OCI-LY3 (cell line): ENCODE results near the gene HSD3B7.

Source experiments
- H2AFZ ChIP-seq: fragments of 200-600, 300-600 bp; shearing (Covaris generic); 2 replicates; pipeline ENCODE4 v1.6.0; 2014; ENCODE audit warnings: antibody characterized with exemption, low read depth, low read length
- H3K27ac ChIP-seq: fragments of 200-600, 300-600 bp; sonication (generic); 2 replicates; pipeline ENCODE4 v1.5.1; 2014; ENCODE audit warnings: mild to moderate bottlenecking, low read length, moderate library complexity, mixed read lengths
- H3K27me3 ChIP-seq: fragments of 200-600, 300-600 bp; sonication (generic); 2 replicates; pipeline ENCODE4 v1.6.1; 2014; ENCODE audit warnings: low read depth, low read length, mixed read lengths
- H3K36me3 ChIP-seq: fragments of 200-600, 300-600 bp; sonication (generic); replicated peaks from 2 replicates; pipeline ENCODE3; 2014; ENCODE audit warnings: low read depth, low read length, mixed read lengths
- H3K4me1 ChIP-seq: fragments of 300-600, 200-600 bp; sonication (generic); 2 replicates; pipeline ENCODE4 v1.6.1; 2014; ENCODE audit warnings: low read length, mixed read lengths
- H3K4me2 ChIP-seq: fragments of 200-600, 300-600 bp; sonication (generic); 2 replicates; pipeline ENCODE4 v1.6.1; 2014; ENCODE audit warnings: low read length, mixed read lengths
- H3K4me3 ChIP-seq: fragments of 300-600, 200-600 bp; sonication (generic); 2 replicates; pipeline ENCODE4 v1.5.1; 2014; ENCODE audit warnings: antibody characterized with exemption, mild to moderate bottlenecking, low read length, moderate library complexity
- H3K79me2 ChIP-seq: fragments of 300-600, 200-600 bp; shearing (Covaris generic); 2 replicates; pipeline ENCODE4 v1.6.1; 2014; ENCODE audit warnings: mild to moderate bottlenecking, low read length, mixed read lengths
- H3K9ac ChIP-seq: fragments of 300-600, 200-600 bp; shearing (Covaris generic); 2 replicates; pipeline ENCODE4 v1.6.0; 2014; ENCODE audit warnings: mild to moderate bottlenecking, low read length, moderate library complexity
- H3K9me3 ChIP-seq: fragments of 200-600, 300-600 bp; shearing (Covaris generic); 2 replicates; pipeline ENCODE4 v1.6.1; 2014; ENCODE audit warnings: low read length, mixed read lengths; ENCODE audit not compliant: insufficient read depth
- H4K20me1 ChIP-seq: fragments of 200-600, 300-600 bp; sonication (generic); 2 replicates; pipeline ENCODE4 v1.6.1; 2016; ENCODE audit warnings: low read length, mixed read lengths; ENCODE audit not compliant: insufficient read depth
- EZH2phosphoT487 ChIP-seq: fragments of 200-600 bp; shearing (Covaris generic); IDR thresholded peaks from 2 replicates; pipeline ENCODE4 v1.6.1; 2018; ENCODE audit warnings: antibody characterized with exemption, mixed run types, low read depth
- TF ChIP-seq, protein P1 (sequence below): fragments of 200-600, 300-600 bp; sonication (generic); IDR thresholded peaks from 2 replicates; pipeline ENCODE4 v1.5.1; 2014; ENCODE audit warnings: antibody characterized with exemption, low read length, low read depth

Gene HSD3B7

DNA sequence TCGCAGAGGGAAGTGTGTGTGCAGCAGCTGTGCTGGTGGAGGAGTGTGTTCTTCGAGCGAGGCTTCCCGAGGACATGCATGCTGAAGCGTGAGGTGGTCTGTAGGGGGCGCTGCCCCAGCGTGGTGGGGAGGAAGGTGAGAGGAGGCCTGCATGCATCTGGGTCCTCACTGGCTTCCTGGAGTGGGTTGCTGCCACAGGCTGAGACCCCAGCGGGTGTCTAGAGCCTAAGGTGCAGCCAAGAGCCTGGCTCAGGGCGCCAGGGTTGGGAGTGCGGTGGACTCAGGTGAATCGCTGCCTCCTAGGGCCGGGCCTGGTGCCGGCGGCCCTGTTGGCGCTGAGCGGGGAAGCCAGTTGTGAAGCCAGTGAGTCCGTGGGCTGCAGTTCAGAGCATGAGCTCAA is 7.5 kb upstream of the HSD3B7 start:
- H3K27me3 ChIP-seq: no peaks in the 10 kb centered on the region
- no peak overlapping the region for H3K27ac ChIP-seq
- TF ChIP-seq, protein P1, sequence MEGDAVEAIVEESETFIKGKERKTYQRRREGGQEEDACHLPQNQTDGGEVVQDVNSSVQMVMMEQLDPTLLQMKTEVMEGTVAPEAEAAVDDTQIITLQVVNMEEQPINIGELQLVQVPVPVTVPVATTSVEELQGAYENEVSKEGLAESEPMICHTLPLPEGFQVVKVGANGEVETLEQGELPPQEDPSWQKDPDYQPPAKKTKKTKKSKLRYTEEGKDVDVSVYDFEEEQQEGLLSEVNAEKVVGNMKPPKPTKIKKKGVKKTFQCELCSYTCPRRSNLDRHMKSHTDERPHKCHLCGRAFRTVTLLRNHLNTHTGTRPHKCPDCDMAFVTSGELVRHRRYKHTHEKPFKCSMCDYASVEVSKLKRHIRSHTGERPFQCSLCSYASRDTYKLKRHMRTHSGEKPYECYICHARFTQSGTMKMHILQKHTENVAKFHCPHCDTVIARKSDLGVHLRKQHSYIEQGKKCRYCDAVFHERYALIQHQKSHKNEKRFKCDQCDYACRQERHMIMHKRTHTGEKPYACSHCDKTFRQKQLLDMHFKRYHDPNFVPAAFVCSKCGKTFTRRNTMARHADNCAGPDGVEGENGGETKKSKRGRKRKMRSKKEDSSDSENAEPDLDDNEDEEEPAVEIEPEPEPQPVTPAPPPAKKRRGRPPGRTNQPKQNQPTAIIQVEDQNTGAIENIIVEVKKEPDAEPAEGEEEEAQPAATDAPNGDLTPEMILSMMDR: peak; percentile 30; the same call in 1 of the 2 replicates
- TF ChIP-seq EZH2phosphoT487: no peak
- H2AFZ ChIP-seq: no peak overlapping the region
- H3K4me2 ChIP-seq: no peak overlapping the region
- no peaks in the 10 kb centered on the region for H3K4me1 ChIP-seq
- H3K9ac ChIP-seq: no peak overlapping the region
- peaks cover 35% of the 10 kb centered on the region for H3K36me3 ChIP-seq
- H4K20me1 ChIP-seq: no peaks in the 10 kb centered on the region
- no peaks in the 10 kb centered on the region for H3K9me3 ChIP-seq
- no peak overlapping the region for H3K4me3 ChIP-seq
- H3K79me2 ChIP-seq: no peaks in the 10 kb centered on the region

DNA sequence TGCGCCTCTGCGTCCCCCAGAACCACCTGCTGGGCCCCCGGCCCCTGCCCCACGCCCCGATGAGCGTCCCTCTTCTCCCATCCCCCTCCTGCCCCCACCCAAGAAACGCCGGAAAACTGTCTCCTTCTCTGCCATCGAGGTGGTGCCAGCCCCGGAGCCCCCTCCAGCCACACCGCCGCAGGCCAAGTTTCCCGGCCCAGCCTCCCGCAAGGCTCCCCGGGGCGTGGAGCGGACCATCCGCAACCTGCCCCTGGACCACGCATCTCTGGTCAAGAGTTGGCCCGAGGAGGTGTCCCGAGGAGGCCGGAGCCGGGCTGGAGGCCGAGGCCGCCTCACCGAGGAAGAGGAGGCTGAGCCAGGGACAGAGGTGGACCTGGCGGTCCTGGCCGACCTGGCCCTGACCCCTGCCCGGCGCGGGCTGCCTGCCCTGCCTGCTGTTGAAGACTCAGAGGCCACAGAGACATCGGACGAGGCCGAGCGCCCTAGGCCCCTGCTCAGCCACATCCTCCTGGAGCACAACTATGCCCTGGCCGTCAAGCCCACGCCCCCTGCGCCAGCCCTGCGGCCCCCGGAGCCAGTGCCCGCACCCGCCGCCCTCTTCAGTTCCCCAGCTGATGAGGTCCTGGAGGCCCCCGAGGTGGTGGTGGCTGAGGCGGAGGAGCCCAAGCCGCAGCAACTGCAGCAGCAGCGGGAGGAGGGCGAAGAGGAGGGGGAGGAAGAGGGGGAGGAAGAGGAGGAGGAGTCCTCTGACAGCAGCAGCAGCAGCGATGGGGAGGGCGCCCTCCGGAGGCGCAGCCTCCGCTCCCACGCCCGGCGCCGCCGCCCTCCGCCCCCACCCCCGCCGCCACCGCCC is 5.6 kb upstream of the HSD3B7 start:
- no peaks in the 10 kb centered on the region for H4K20me1 ChIP-seq
- peaks cover 30% of the 10 kb centered on the region for H3K36me3 ChIP-seq
- H3K4me3 ChIP-seq: no peak overlapping the region

DNA sequence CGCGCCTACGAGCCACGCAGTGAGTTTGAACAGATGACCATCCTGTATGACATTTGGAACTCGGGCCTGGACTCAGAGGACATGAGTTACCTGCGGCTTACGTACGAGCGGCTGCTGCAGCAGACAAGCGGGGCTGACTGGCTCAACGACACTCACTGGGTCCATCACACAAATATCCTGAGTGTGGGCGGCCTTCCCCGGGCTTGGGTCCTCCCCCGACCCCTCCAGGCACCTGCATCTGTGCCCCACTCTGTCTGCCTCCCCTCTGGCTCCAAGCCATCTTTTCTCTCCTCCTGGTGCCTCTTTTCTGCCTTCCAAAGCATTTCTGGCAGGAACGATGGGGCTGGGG is 5.0 kb upstream of the HSD3B7 start:
- Histone ChIP-seq H3K36me3 (peaks cover 31% of the 10 kb centered on the region), H3K27me3 (no peaks in the 10 kb centered on the region)
- no peak for TF ChIP-seq EZH2phosphoT487
- TF ChIP-seq, protein P1: no peak

More for the DNA sequence above, 5.6 kb upstream of the HSD3B7 start:
- Histone ChIP-seq H3K4me1 (no peaks in the 10 kb centered on the region), H3K9me3 (no peaks in the 10 kb centered on the region), H3K4me2 (no peak overlapping the region), H2AFZ (no peak overlapping the region), H3K9ac (no peak overlapping the region), H3K27ac (no peak overlapping the region), H3K79me2 (no peaks in the 10 kb centered on the region), H3K27me3 (no peaks in the 10 kb centered on the region)
- TF ChIP-seq EZH2phosphoT487: no peak
- TF ChIP-seq, protein P1: no peak

DNA sequence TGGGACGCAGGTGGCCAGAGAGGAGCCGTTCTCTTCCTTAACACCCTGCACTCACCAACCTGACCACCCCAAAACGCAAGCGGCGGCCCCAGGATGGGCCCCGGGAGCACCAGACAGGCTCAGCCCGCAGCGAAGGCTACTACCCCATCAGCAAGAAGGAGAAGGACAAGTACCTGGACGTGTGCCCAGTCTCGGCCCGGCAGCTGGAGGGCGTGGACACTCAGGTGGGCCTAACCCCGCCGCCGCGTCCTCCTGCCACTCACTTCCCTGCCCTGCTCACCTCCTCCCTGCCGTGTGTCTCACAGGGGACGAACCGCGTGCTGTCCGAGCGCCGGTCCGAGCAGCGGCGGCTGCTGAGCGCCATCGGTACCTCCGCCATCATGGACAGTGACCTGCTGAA is 4.6 kb upstream of the HSD3B7 start:
- no peak for TF ChIP-seq EZH2phosphoT487
- TF ChIP-seq, protein P1: no peak
- H3K9me3 ChIP-seq: no peaks in the 10 kb centered on the region
- no peak overlapping the region for H3K4me3 ChIP-seq
- H3K4me1 ChIP-seq: no peaks in the 10 kb centered on the region
- H2AFZ ChIP-seq: no peak overlapping the region
- H3K27ac ChIP-seq: no peak overlapping the region
- no peaks in the 10 kb centered on the region for H3K79me2 ChIP-seq
- no peaks in the 10 kb centered on the region for H3K27me3 ChIP-seq
- H4K20me1 ChIP-seq: no peaks in the 10 kb centered on the region
- H3K4me2 ChIP-seq: no peak overlapping the region
- peaks cover 31% of the 10 kb centered on the region for H3K36me3 ChIP-seq
- H3K9ac ChIP-seq: no peak overlapping the region

More for the DNA sequence above, 5.0 kb upstream of the HSD3B7 start:
- Histone ChIP-seq H3K4me3 (no peak overlapping the region), H2AFZ (no peak overlapping the region), H3K4me1 (no peaks in the 10 kb centered on the region), H3K9me3 (no peaks in the 10 kb centered on the region), H3K27ac (no peak overlapping the region), H3K4me2 (no peak overlapping the region), H4K20me1 (no peaks in the 10 kb centered on the region), H3K79me2 (no peaks in the 10 kb centered on the region), H3K9ac (no peak overlapping the region)
